ENCODE measurements around the gene SELENOW. TPM values are rescaled to one million over a fixed set of nuclear protein-coding genes. Genes with fewer than 3 reads are reported as not detected.

The SELENOW gene
- total RNA-seq, result 257 and 398 TPM in 2 replicates

DNA sequence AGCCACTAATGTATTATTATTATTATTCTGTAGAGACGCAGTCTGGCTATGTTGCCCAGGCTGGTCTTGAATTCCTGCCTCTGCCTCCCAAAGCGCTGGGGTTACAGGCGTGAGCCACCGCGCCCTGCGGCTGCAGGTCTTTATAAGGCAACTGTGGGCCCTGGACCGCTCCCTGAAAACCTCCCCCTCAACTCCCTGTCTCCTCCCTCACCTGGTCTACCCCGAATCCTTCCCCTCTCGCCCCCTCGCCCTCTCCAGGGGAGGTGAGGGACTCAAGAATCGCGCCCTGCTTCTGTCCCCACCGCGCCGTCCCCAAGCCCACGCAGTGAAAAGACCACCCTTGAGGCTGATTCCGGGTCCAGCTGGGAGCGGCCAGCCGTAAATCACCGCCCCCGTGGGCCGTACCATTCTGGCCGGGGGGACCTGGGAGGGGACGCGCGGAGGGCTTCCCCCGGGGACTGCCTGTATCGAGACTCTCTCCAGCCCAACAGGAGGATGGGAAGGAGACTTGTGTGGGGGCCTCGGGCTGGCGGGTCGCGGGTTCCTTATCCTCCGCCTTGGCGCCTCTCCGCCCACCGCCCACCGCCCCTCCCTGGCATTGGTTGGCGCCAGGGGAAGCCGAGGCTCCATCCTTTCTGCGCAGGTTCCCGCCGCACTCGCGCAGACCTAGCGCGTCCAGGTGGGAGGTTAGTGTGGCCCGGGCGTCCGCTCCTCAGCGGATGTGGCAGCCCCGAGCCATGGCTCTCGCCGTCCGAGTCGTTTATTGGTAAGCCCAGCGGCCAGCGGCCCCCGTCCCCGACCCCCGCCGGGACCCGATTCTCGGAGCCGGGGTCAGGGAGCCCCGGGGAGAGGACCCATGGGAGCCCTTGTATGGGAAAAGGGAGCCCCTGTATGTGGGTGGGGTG, at the start of gene SELENOW:
Gene SELENOW, plus strand, starts transcription at position 655 of the 905 bp plus-strand sequence. Its CDS starts 83 bp downstream, at position 738.

DNA sequence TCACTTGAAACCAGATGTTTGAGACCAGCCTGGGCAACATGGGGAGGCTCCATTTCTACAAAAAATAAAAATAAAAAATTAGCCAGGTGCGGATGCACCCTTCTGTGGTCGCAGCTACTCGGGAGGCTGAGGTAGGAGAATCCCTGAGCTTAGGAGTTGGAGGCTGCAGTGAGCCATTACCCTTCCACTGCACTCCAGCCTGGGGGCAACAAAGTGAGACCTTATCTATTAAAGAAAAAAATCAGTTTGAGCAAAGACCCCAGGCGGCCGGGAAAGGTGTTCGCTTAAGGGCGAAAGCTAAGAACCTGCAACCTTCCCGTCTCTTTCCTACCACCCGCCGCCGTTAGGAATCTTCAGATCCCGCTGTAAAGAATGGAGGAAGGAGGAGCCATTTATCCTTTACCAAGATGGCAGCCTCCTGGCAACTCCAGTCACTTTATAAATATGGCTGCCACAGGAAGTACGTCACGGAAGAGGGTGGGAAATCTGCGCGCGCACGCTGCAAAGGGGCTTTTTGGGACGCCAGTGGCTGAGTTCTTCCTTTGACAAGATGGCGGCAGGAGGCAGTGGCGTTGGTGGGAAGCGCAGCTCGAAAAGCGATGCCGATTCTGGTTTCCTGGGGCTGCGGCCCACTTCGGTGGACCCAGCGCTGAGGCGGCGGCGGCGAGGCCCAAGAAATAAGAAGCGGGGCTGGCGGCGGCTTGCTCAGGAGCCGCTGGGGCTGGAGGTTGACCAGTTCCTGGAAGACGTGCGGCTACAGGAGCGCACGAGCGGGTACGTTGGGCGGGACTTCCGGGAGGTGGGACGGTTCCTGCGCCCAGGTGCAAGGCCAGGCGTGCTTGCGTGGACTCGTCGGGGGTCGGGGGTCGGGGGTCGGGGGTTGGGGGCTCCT, 33.2 kb upstream of the SELENOW start, which contains the start of gene NOP53:
Gene NOP53, plus strand, starts transcription at position 537 of the 892 bp plus-strand sequence. Its CDS starts 14 bp downstream, at position 551.

DNA sequence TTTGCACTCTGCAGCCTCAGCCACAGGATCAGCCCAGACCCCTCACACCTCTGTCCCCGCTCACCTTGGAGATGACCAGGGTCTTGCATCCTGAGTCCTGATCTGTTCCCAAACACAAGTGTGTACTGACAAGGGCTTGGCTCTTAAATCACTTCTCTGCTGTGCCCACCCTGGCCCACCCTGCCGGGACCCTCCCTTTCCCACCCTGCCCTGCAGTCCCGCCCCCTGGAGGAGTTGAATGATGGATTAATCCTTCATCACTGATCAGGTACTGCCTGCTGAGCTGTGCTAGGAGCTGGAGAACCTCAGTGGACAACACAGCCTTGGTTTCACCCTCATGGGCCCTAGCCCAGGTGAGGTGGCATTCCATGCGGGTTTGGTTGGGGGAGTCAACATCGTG, 25.9 kb downstream of the SELENOW start, which contains the start of gene TPRX1:
Gene TPRX1, minus strand, starts transcription at position 101 of the 400 bp plus-strand sequence. Its CDS starts 12 bp downstream, at position 89.

DNA sequence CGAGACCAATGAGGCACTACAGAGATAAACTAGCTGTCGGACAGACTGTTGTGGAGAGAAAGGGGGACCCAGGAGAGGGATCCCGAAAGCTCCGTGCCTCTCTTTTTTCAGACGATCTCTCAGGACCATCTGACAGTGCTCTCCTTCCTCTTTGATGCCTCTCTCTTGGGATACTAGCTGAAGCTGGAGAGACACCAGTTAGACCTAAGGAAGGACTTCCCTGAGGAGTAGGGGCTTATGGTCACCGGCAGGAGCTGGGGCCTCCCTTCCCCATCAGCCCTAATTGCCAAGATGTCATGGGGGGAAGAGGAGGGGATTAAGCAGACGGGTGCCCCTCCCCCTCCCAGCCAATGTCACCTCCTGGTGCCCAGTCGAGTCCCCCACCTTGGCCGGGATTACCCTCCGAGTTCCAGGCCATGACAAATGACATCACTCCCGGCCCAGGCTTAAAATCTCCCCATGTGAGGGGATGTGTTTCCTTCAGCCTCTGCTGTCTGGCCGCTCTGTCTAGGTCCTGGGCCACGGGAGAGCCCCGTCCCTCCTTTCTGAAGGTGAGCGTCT, 43.0 kb downstream of the SELENOW start, which contains the start of gene CRX:
Gene CRX, plus strand, starts transcription at position 478 of the 561 bp plus-strand sequence. CDS start 12,507 bp downstream, outside the sequence.

Other genes with a start within 250 kb of the SELENOW start
- under 0.01 and 0.27 TPM in 2 replicates for gene ZNF541, start 205.6 kb upstream of the SELENOW start, total RNA-seq
- gene BICRA, start 169.6 kb upstream of the SELENOW start, total RNA-seq, result 2.5 and 2.7 TPM in 2 replicates
- gene EHD2, start 65.3 kb upstream of the SELENOW start, total RNA-seq, result 88.3 and 162 TPM in 2 replicates
- 70.6 and 83.4 TPM in 2 replicates for gene NOP53, start 33.2 kb upstream of the SELENOW start, total RNA-seq
- gene TPRX1, start 25.8 kb downstream of the SELENOW start, total RNA-seq, result not detected in 2 replicates
- gene CRX, start 43.2 kb downstream of the SELENOW start, total RNA-seq, result not detected in 2 replicates
- not detected in 2 replicates for gene TPRX2, start 80.5 kb downstream of the SELENOW start, total RNA-seq
- gene SULT2A1, start 107.6 kb downstream of the SELENOW start, total RNA-seq, result not detected in 2 replicates
- not detected in 2 replicates for gene BSPH1, start 213.5 kb downstream of the SELENOW start, total RNA-seq
- gene ELSPBP1, start 215.9 kb downstream of the SELENOW start, total RNA-seq, result not detected in 2 replicates